ENCODE data around the gene RPTOR.

Gene RPTOR

GRCh38 chr17:80931421-80932265 is 387.0 kb downstream of the RPTOR start:
- no peak for DNase-seq (ENCODE audit: low spot score)

GRCh38 chr17:80935526-80935925 is 390.9 kb downstream of the RPTOR start:
- no peak for DNase-seq (ENCODE audit: low spot score)

GRCh38 chr17:80936218-80936617 is 391.6 kb downstream of the RPTOR start:
- no peak for DNase-seq (ENCODE audit: low spot score)

GRCh38 chr17:80936723-80937122 is 392.1 kb downstream of the RPTOR start:
- DNase-seq (ENCODE audit: low spot score) = no peak

- DNase-seq (ENCODE audit: low spot score) = no peak
Observed at GRCh38 chr17:80937462-80938381, 393.1 kb downstream of the RPTOR start.

- no peak for DNase-seq (ENCODE audit: low spot score)
Observed at GRCh38 chr17:80938556-80938955, 393.9 kb downstream of the RPTOR start.

GRCh38 chr17:80939151-80940145 is 394.8 kb downstream of the RPTOR start:
- DNase-seq (ENCODE audit: low spot score) = no peak

- DNase-seq (ENCODE audit: low spot score) = no peak
Observed at GRCh38 chr17:80940171-80941123, 395.8 kb downstream of the RPTOR start.

- no peak for DNase-seq (ENCODE audit: low spot score)
Observed at GRCh38 chr17:80941171-80941570, 396.5 kb downstream of the RPTOR start.

- DNase-seq (ENCODE audit: low spot score) = no peak
Observed at GRCh38 chr17:80941743-80942422, 397.2 kb downstream of the RPTOR start.

- no peak for DNase-seq (ENCODE audit: low spot score)
Observed at GRCh38 chr17:80942423-80943345, 398.0 kb downstream of the RPTOR start.

GRCh38 chr17:80943346-80944145 is 398.9 kb downstream of the RPTOR start:
- DNase-seq (ENCODE audit: low spot score) = no peak

- no peak for DNase-seq (ENCODE audit: low spot score)
Observed at GRCh38 chr17:80944326-80944725, 399.7 kb downstream of the RPTOR start.

- no peak for DNase-seq (ENCODE audit: low spot score)
Observed at GRCh38 chr17:80945736-80946135, 401.1 kb downstream of the RPTOR start.

- no peak for DNase-seq (ENCODE audit: low spot score)
Observed at GRCh38 chr17:80946449-80946848, 401.8 kb downstream of the RPTOR start.

GRCh38 chr17:80947200-80947940 is 402.7 kb downstream of the RPTOR start:
- no peak for DNase-seq (ENCODE audit: low spot score)

All from hematopoietic multipotent progenitor cell treated with erythropoietin and hydrocortisone succinate and interleukin-3 and kit ligand, for 15 days (in vitro differentiated cells).